Measurements from ENCODE around the gene AIP. TPM values are rescaled to one million over a fixed set of nuclear protein-coding genes. Genes with fewer than 3 reads are reported as not detected.
"Not testable (repeated sequence)": the region's sequence is repeated elsewhere in the genome, so short reads cannot be mapped to it uniquely, and the experiment has no call there.

AIP gene
- total and polyA plus RNA-seq, 10 donors: 72.2 to 146 (median 92.6) TPM

- H3K4me1 ChIP-seq: peaks cover 31 to 53% (median 49%) of the 10 kb centered on the region in 6 donors
- H3K27ac ChIP-seq: peak overlapping the region; percentile 91 to 97 (median 92)
- no peak for DNase-seq
- H3K27me3 ChIP-seq (replicated peaks in 1 of 7): no peaks in the 10 kb centered on the region
- 27 to 31% (median 28%) methylated on average over 19 of the region's 19 CpGs for WGBS, 5 donors
- H3K36me3 ChIP-seq: peaks cover 0 to 9% (median 6%) of the 10 kb centered on the region in 6 donors
- intact Hi-C loops (cut with DNase I; ENCODE audit: low total_unique reads): no loop called here
- peak overlapping the region; percentile 49 to 81 (median 53) for H3K4me3 ChIP-seq
- TF ChIP-seq CTCF (IDR thresholded peaks at IDR 0.05 in 8 of 11, conservative IDR thresholded peaks at IDR 0.05 in 3 of 11) (no peak), POLR2AphosphoS5 (IDR thresholded peaks at IDR 0.05) (no peak), POLR2A (IDR thresholded peaks at IDR 0.05) (no peak)
- no peaks in the 10 kb centered on the region for H3K9me3 ChIP-seq
These were observed 475 bp upstream of the AIP start for GRCh38 chr11:67482275-67482826.

- 61 to 68% (median 62%) methylated on average over 16 of the region's 16 CpGs for WGBS, 5 donors
- peak in 2 of 3 donors; percentile 13 to 33 for TF ChIP-seq POLR2AphosphoS5 (IDR thresholded peaks at IDR 0.05)
- TF ChIP-seq POLR2A (IDR thresholded peaks at IDR 0.05): no peak
- H3K4me1 ChIP-seq: peaks cover 31 to 66% (median 52%) of the 10 kb centered on the region in 6 donors
- H3K4me3 ChIP-seq: peak overlapping the region; percentile 49 to 81 (median 53)
- no peaks in the 10 kb centered on the region for H3K9me3 ChIP-seq
- peak overlapping the region; percentile 91 to 97 (median 92) for H3K27ac ChIP-seq
- H3K36me3 ChIP-seq: peaks cover 0 to 26% (median 18%) of the 10 kb centered on the region in 6 donors
- no peaks in the 10 kb centered on the region for H3K27me3 ChIP-seq (replicated peaks in 1 of 7)
- DNase-seq: no peak
- intact Hi-C loops (cut with DNase I; ENCODE audit: low total_unique reads): no loop called here
These were observed 1.2 kb downstream of the AIP start for GRCh38 chr11:67483831-67484665.

GRCh38 chr11:67484847-67485311 is 2.1 kb downstream of the AIP start:
- H3K27me3 ChIP-seq (replicated peaks in 1 of 7): no peaks in the 10 kb centered on the region
- peak overlapping the region; percentile 91 to 97 (median 92) for H3K27ac ChIP-seq
- H3K9me3 ChIP-seq: no peaks in the 10 kb centered on the region
- H3K4me3 ChIP-seq: peak overlapping the region in 7 of 8 donors; percentile 11 to 81 (median 53)
- H3K4me1 ChIP-seq: peaks cover 31 to 66% (median 52%) of the 10 kb centered on the region in 6 donors
- no peak for TF ChIP-seq POLR2A (IDR thresholded peaks at IDR 0.05)
- peak; percentile 29 to 80 (median 64) for TF ChIP-seq POLR2AphosphoS5 (IDR thresholded peaks at IDR 0.05)
- peak; percentile 91 for DNase-seq
- intact Hi-C loops (cut with DNase I; ENCODE audit: low total_unique reads): no loop called here
- WGBS, 5 donors: 20 to 31% (median 27%) methylated on average over 11 of the region's 11 CpGs
- peaks cover 0 to 35% (median 27%) of the 10 kb centered on the region in 6 donors for H3K36me3 ChIP-seq

- intact Hi-C loops (cut with DNase I; ENCODE audit: low total_unique reads); H3K27me3 ChIP-seq (replicated peaks in 1 of 7); H3K9me3 ChIP-seq: not testable (repeated sequence)
- TF ChIP-seq POLR2A (IDR thresholded peaks at IDR 0.05) (peak in 1 of 3 donors; percentile 60), POLR2AphosphoS5 (IDR thresholded peaks at IDR 0.05) (peak; percentile 55 to 93 (median 77)), CTCF (IDR thresholded peaks at IDR 0.05 in 8 of 11, conservative IDR thresholded peaks at IDR 0.05 in 3 of 11) (peak in 1 of 11 experiments; percentile 5)
- H3K4me3 ChIP-seq: peak overlapping the region in 1 of 8 donors; percentile 81
- peaks cover 31 to 66% (median 52%) of the 10 kb centered on the region in 6 donors for H3K4me1 ChIP-seq
- H3K36me3 ChIP-seq: peaks cover 0 to 45% (median 37%) of the 10 kb centered on the region in 6 donors
- 52 to 72% (median 61%) methylated on average over 7 of the region's 7 CpGs for WGBS, 5 donors
- peak overlapping the region; percentile 43 to 97 (median 92) for H3K27ac ChIP-seq
- DNase-seq: peak; percentile 89
These were observed 3.1 kb downstream of the AIP start for GRCh38 chr11:67485873-67486361.

All from spleen (tissue), 11 donors.